HL-60 (cell line): ENCODE results near the gene RIPOR2.

Experiments
- DNase-seq, 2 experiments: peaks; one replicate each; pipeline ENCODE4 v3.0.0-alpha.2; 2010 to 2020; ENCODE audit warnings: low read depth in 1 of 2, low spot score in 1 of 2
- H3K27ac ChIP-seq: fragments of 250-450 bp; sonication (Bioruptor Pico); replicated peaks from 2 replicates; pipeline ENCODE4 v1.5.1; 2020; ENCODE audit warnings: mild to moderate bottlenecking, moderate library complexity
- H3K27me3 ChIP-seq: fragments of 250-450 bp; sonication (Bioruptor Pico); 2 replicates; pipeline ENCODE4 v1.5.1; 2021; ENCODE audit warnings: mild to moderate bottlenecking, moderate library complexity; ENCODE audit not compliant: insufficient read depth, poor library complexity, severe bottlenecking
- H3K4me3 ChIP-seq: replicated peaks from 2 replicates; pipeline ENCODE4 v1.5.1; 2011; ENCODE audit warnings: mild to moderate bottlenecking, control low read depth, low read length; ENCODE audit not compliant: insufficient read depth
- CTCF ChIP-seq: IDR thresholded peaks from one replicate; pipeline ENCODE4 v1.5.1; 2011; ENCODE audit warnings: low read length, control low read depth, inconsistent platforms; ENCODE audit not compliant: insufficient read depth
- GABPA ChIP-seq: IDR thresholded peaks from 2 replicates; pipeline ENCODE4 v1.6.1; 2012; ENCODE audit warnings: low read depth
- POLR2AphosphoS5 ChIP-seq: IDR thresholded peaks from 2 replicates; pipeline ENCODE4 v1.6.1; 2012; ENCODE audit warnings: low read depth
- SPI1 ChIP-seq: IDR thresholded peaks from 2 replicates; pipeline ENCODE4 v1.6.1; 2012; ENCODE audit warnings: low read depth, mild to moderate bottlenecking, borderline replicate concordance
- TF ChIP-seq, protein P1 (sequence below): IDR thresholded peaks from 2 replicates; pipeline ENCODE4 v1.6.1; 2012; ENCODE audit warnings: low read depth; ENCODE audit not compliant: insufficient replicate concordance

Gene RIPOR2

DNA sequence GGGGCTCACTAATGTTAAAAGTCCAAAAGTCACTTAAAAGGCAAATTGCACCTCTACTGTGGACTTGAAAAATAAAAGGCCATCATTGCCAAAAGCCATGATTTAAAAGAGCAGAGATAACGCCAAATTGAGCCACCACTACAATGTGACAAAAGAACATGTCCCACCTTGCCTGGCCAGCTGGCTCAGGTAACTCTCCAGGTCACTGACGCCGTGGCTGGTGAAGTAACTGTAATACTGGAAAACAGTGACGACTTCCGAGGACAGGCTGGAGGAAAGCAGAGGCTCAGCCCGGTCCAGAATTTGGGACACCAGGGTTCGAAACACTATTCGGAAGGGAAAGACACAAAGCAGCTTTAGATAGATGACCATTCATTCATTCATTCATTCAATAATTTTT is 107.8 kb downstream of the RIPOR2 start:
- Histone ChIP-seq H3K4me3 (no peak overlapping the region), H3K27ac (no peak overlapping the region), H3K27me3 (no peaks in the 10 kb centered on the region)
- no peak for TF ChIP-seq CTCF
- TF ChIP-seq POLR2AphosphoS5, result no peak
- TF ChIP-seq SPI1, result no peak
- TF ChIP-seq GABPA, result no peak
- TF ChIP-seq, protein P1, sequence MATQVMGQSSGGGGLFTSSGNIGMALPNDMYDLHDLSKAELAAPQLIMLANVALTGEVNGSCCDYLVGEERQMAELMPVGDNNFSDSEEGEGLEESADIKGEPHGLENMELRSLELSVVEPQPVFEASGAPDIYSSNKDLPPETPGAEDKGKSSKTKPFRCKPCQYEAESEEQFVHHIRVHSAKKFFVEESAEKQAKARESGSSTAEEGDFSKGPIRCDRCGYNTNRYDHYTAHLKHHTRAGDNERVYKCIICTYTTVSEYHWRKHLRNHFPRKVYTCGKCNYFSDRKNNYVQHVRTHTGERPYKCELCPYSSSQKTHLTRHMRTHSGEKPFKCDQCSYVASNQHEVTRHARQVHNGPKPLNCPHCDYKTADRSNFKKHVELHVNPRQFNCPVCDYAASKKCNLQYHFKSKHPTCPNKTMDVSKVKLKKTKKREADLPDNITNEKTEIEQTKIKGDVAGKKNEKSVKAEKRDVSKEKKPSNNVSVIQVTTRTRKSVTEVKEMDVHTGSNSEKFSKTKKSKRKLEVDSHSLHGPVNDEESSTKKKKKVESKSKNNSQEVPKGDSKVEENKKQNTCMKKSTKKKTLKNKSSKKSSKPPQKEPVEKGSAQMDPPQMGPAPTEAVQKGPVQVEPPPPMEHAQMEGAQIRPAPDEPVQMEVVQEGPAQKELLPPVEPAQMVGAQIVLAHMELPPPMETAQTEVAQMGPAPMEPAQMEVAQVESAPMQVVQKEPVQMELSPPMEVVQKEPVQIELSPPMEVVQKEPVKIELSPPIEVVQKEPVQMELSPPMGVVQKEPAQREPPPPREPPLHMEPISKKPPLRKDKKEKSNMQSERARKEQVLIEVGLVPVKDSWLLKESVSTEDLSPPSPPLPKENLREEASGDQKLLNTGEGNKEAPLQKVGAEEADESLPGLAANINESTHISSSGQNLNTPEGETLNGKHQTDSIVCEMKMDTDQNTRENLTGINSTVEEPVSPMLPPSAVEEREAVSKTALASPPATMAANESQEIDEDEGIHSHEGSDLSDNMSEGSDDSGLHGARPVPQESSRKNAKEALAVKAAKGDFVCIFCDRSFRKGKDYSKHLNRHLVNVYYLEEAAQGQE, result no peak
- DNase-seq, result no peak

- no peak for DNase-seq
- H3K4me3 ChIP-seq, result no peak overlapping the region
- TF ChIP-seq POLR2AphosphoS5, result no peak
- TF ChIP-seq, protein P1, result no peak
- no peak for TF ChIP-seq GABPA
- no peak for TF ChIP-seq SPI1
- no peak for TF ChIP-seq CTCF
- no peak overlapping the region for H3K27ac ChIP-seq
- H3K27me3 ChIP-seq, result no peaks in the 10 kb centered on the region
Measured at GRCh38 chr6:24827162-24827561, 108.6 kb downstream of the RIPOR2 start.

GRCh38 chr6:24825130-24825630 is 110.6 kb downstream of the RIPOR2 start:
- H3K4me3 ChIP-seq, result no peak overlapping the region
- H3K27ac ChIP-seq, result no peak overlapping the region
- DNase-seq, result no peak
- H3K27me3 ChIP-seq, result no peaks in the 10 kb centered on the region
- TF ChIP-seq CTCF (no peak), POLR2AphosphoS5 (no peak), GABPA (no peak), SPI1 (no peak)
- TF ChIP-seq, protein P1, result no peak
